ENCODE results near the gene EEIG1. TPM values are rescaled to one million over a fixed set of nuclear protein-coding genes. Genes with fewer than 3 reads are reported as not detected.

The EEIG1 gene
- total and polyA plus RNA-seq, 7 donors, result 3.6 to 11.4 (median 6.1) TPM

DNA sequence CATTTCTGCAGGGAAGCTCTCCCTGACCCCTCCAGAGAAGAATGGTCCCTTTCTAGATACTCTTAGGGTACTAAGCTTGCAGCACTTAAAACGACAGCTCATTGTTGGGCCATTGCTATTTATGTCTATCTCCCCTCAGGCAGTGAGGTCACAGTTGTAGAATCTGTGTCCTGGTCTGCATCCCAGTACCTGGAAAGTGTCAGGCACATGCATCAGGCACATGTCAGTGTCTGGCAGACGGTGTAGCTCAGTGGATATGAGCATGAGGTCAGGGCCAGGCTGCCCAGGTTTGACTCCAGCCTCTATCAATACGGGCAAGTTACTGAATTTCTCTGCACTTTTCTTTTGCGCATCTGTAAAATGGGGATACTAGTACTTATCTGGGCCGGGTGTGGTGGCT is 22.2 kb upstream of the EEIG1 start:
- Histone ChIP-seq H3K27me3 (ENCODE audit: insufficient read depth in 3 of 3, low read length in 2 of 3) (no peaks in the 10 kb centered on the region), H3K9me3 (no peaks in the 10 kb centered on the region), H3K27ac (no peak overlapping the region), H3K4me1 (peaks cover 7% of the 10 kb centered on the region), H3K36me3 (ENCODE audit: insufficient read depth in 1 of 2, low read depth in 1 of 2) (no peaks in the 10 kb centered on the region), H3K4me3 (no peak overlapping the region)
- intact Hi-C loops (cut with DNase I), result no loop called here
- 68 to 79% (median 69%) methylated on average over 5 of the region's 5 CpGs for WGBS, 3 donors
- TF ChIP-seq, protein P1, sequence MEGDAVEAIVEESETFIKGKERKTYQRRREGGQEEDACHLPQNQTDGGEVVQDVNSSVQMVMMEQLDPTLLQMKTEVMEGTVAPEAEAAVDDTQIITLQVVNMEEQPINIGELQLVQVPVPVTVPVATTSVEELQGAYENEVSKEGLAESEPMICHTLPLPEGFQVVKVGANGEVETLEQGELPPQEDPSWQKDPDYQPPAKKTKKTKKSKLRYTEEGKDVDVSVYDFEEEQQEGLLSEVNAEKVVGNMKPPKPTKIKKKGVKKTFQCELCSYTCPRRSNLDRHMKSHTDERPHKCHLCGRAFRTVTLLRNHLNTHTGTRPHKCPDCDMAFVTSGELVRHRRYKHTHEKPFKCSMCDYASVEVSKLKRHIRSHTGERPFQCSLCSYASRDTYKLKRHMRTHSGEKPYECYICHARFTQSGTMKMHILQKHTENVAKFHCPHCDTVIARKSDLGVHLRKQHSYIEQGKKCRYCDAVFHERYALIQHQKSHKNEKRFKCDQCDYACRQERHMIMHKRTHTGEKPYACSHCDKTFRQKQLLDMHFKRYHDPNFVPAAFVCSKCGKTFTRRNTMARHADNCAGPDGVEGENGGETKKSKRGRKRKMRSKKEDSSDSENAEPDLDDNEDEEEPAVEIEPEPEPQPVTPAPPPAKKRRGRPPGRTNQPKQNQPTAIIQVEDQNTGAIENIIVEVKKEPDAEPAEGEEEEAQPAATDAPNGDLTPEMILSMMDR (IDR thresholded peaks at IDR 0.05), result no peak
- no peak for DNase-seq
- peak; percentile 28 to 87 (median 58) for ATAC-seq

DNA sequence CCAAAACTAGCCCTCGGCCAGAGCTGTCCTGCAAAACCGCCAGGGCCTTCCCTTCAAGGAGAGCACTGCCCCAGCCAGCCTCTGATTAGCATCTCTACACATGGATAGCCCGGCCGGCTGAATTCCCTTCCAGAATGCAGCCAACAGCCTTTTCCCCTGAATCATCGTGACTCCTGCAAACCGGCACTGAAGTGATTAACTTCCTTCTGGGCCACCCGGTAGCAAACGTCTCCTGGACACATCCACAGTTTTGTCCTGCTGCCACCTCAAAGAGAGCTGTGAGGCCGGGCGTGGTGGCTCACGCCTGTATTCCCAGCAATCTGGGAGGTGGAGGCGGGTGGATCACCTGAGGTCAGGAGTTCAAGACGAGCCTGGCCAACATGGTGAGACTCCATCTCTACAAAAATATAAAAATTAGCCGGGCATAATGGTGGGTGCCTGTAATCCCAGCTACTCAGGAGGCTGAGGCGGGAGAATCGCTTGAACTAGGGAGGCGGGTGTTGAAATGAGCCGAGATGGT is 21.1 kb upstream of the EEIG1 start:
- ATAC-seq (peak in 3 of 4 donors; percentile 35 to 40 (median 38)), DNase-seq (peak in 1 of 2 donors; percentile 26)
- Histone ChIP-seq H3K36me3 (ENCODE audit: insufficient read depth in 1 of 2, low read depth in 1 of 2) (no peaks in the 10 kb centered on the region), H3K4me3 (no peak overlapping the region), H3K27me3 (ENCODE audit: insufficient read depth in 3 of 3, low read length in 2 of 3) (no peaks in the 10 kb centered on the region), H3K4me1 (peaks cover 3% of the 10 kb centered on the region), H3K27ac (no peak overlapping the region), H3K9me3 (no peaks in the 10 kb centered on the region)
- intact Hi-C loops (cut with DNase I), result no loop called here
- WGBS, 3 donors, result 65 to 67% (median 66%) methylated on average over 16 to 18 of the region's 18 CpGs
- TF ChIP-seq, protein P1 (IDR thresholded peaks at IDR 0.05), result no peak

DNA sequence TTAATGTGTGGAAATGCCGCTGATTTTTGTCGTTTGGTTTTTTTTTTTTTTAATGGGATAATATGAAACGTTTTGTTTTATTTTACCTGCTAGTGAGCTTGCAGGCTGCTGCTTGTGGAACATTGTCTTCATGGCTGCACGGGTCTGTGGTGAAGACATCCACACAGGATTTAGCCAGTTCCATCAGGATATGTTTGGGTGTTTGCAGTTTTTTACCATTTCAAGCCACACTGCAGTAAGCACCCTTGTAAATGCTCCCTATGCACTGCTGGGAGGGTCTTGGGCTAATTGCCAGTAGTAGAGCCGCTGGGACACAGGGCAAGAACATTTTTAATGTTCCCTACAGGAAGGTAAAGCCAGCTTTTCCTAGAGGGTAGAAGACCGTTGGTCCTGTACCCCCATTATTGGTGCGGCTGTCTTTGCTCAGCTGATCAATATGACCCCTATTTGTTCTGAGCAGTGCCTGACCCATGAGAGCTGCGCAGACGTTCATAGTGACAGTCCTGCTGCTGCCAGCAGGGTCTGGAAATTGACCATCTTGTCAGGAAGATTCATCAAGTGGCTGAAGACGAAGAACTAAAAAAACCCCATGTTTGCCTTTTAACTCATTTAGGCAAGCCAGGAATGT is 20.5 kb upstream of the EEIG1 start:
- Histone ChIP-seq H3K27me3 (ENCODE audit: insufficient read depth in 3 of 3, low read length in 2 of 3) (no peaks in the 10 kb centered on the region), H3K36me3 (ENCODE audit: insufficient read depth in 1 of 2, low read depth in 1 of 2) (no peaks in the 10 kb centered on the region), H3K27ac (no peak overlapping the region), H3K9me3 (no peaks in the 10 kb centered on the region), H3K4me3 (no peak overlapping the region), H3K4me1 (peaks cover 3% of the 10 kb centered on the region)
- 69 to 74% (median 72%) methylated on average over 10 of the region's 10 CpGs for WGBS, 3 donors
- ATAC-seq (no peak), DNase-seq (no peak)
- TF ChIP-seq, protein P1 (IDR thresholded peaks at IDR 0.05), result no peak
- intact Hi-C loops (cut with DNase I), result no loop called here

DNA sequence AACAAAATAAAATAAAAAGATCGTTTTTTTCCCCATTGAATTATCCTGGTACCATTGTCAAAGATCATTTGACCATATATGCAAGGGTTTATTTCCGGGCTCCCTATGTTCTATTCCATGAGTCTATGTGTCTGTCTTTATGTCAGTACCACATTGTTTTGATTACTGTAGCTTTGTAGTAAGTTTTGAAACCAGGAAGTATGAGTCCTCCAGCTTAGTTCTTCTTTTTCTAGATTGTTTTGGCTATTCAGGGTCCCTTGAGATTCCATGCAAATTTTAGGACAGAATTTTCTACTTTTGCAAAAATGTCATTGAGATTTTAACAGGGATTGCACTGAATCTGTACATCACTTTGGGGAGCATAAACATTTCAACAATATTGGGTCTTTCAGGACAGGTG is 18.7 kb upstream of the EEIG1 start:
- ATAC-seq, result no peak
- TF ChIP-seq, protein P1 (IDR thresholded peaks at IDR 0.05), result no peak

More for the DNA sequence above, 18.7 kb upstream of the EEIG1 start:
- intact Hi-C loops (cut with DNase I), result no loop called here
- no peaks in the 10 kb centered on the region for H3K9me3 ChIP-seq
- no peak overlapping the region for H3K27ac ChIP-seq
- WGBS, 3 donors, result 95 to 97% (median 96%) methylated on average over 2 of the region's 2 CpGs
- peaks cover 3% of the 10 kb centered on the region for H3K4me1 ChIP-seq
- H3K27me3 ChIP-seq (ENCODE audit: insufficient read depth in 3 of 3, low read length in 2 of 3), result no peaks in the 10 kb centered on the region
- no peak overlapping the region for H3K4me3 ChIP-seq
- DNase-seq, result no peak
- H3K36me3 ChIP-seq (ENCODE audit: insufficient read depth in 1 of 2, low read depth in 1 of 2), result no peaks in the 10 kb centered on the region
